GM19025 (cell line): ENCODE measurements around the gene RAB36.

Experiments used
- ATAC-seq: cut with Tn5 transposase; IDR thresholded peaks from one replicate; pipeline ENCODE4 v1.9.1; 2021; ENCODE audit warnings: mild to moderate bottlenecking, low read depth, moderate library complexity; ENCODE audit not compliant: unreplicated experiment

RAB36 gene

DNA sequence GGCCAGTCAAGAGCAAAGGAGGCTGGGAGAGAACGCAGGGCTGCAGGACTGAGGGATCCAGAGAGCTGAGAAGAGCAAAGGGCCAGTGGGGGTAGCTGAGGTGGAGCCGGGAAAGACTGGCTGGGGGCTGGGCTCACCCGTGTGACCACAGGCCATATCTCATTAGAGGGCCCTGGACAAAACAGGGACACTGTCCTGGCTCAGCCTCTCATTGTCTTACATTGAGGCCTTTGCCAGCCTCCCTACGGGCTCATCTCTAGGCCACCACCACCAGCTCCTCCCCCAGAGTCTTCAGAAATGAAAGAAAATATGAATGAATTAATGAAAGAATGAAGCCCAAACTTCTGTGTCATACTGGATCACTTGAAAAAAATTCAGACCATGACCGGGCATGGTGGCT is 9.2 kb downstream of the RAB36 start:
- no peak for ATAC-seq

DNA sequence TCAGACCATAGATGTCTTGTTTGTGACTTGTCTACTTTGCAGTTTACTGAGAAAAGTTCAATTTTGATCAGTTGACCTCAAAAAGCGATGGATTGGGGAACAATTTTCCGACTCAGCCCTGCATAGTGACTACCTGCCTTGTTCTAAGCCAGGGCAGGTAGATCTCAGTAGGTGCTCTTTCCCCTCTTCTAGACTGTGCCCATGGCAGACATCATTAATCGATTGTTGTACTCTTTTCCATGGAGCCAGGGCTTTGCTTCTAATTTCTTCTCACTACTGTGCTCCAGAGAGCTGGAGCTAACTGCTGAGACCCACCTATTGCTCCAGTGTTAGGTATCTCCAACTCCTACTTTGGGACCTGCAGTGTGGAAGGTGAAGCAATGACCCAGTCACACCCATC is 9.9 kb downstream of the RAB36 start:
- no peak for ATAC-seq

DNA sequence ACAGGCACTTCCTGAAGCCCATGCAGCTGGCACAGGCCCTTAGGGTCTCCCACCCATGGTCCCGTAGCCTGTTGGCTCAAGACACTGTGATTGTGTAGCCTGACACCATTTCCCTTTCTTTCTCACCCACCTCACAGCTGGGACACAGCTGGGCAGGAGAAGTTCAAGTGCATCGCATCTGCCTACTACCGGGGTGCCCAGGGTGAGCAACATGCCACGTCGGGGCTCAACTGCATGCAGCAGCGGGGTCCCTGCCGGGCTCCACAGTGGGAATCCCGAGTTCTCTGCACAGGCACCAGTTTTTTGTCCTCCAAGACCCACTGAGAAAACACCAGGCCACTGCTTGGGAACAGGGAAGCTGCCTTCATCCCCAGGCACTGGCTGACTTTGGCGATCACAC is 10.6 kb downstream of the RAB36 start:
- no peak for ATAC-seq

DNA sequence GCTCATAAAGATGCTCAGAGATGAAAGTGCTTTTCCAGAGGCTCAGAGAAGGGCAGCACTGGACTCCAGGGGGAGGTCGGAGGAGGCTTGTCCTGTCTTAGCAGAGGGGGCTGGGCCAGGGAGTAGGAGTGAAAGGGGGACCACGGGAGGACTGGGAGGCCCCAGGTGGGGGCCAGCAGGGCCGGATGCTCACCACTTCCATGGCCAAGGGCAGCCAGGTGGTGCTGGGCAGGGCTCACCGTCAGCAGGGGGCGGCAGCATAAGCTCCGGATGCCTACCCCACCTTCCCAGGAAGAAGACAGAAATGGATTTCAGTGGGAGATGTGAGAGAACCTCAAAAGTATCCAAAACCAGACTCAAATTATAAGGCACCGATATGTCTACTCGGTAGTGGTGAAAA is 11.0 kb downstream of the RAB36 start:
- ATAC-seq: no peak

GRCh38 chr22:23157560-23158515 is 12.6 kb downstream of the RAB36 start:
- ATAC-seq: no peak

GRCh38 chr22:23158516-23159290 is 13.4 kb downstream of the RAB36 start:
- no peak for ATAC-seq

- no peak for ATAC-seq
Measured at GRCh38 chr22:23159291-23159630, 14.0 kb downstream of the RAB36 start.

- no peak for ATAC-seq
Measured at GRCh38 chr22:23161029-23161428, 15.8 kb downstream of the RAB36 start.

DNA sequence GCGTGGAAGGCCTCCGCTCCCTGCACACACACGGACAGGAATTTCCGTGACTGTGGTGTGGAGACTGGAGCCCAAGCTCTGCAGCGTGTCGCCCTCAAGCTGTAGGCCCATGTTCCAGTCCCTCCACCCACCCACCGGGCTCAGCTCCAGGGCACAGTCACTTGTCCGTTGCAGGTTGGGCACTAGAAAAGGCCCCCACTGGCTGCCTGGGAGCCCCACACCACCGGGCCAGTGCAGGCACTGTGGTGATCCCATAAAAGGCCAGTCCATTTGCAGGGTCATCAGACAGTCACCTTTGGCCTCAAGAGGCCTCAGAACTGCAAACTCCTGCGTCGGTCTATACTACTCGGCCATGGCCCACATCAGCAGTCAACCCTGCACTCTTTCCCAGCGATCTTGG is 16.3 kb downstream of the RAB36 start:
- no peak for ATAC-seq

DNA sequence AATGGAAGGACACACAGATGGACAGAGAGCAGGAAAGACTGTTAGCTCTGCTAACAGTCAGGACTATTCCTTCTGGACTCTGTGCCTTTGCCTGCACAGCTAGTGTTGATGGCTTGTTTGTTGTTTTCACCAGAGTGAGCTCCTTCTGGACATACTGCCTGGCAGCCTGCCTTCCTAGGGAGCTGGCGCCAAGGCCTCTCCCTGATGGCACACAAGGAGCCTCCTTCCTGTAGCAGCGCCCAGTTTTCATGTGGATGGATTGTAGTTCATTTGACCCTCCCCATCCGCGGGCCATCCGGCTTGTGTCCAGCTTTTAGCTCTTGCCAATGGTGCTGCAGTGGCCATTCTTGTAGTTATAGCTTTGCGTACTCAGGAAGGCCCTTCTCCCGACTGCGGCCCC is 18.4 kb downstream of the RAB36 start:
- ATAC-seq: no peak

DNA sequence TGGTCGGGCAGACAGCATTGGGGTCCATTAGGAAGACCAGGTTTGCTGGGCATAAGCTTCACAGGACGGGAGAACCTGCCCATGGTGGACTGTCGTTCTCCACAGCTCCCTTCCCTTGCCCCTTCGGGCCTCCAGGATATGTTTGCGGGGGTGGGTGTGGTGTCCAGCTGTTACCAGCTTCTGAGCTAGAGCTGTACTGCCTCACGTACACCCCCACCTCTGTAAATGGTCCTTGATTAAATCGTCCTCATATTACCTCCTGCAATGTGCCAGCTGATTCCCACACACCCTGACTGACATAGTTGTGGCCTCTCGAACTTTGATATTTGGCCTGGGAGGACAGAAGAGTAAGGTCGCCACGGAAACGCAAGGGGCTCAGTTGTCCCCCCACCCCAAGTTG is 18.8 kb downstream of the RAB36 start:
- ATAC-seq: no peak

- ATAC-seq: no peak
Measured at GRCh38 chr22:23166042-23166831, 21.0 kb downstream of the RAB36 start.

- ATAC-seq: no peak
Measured at GRCh38 chr22:23166841-23167616, 21.8 kb downstream of the RAB36 start.

DNA sequence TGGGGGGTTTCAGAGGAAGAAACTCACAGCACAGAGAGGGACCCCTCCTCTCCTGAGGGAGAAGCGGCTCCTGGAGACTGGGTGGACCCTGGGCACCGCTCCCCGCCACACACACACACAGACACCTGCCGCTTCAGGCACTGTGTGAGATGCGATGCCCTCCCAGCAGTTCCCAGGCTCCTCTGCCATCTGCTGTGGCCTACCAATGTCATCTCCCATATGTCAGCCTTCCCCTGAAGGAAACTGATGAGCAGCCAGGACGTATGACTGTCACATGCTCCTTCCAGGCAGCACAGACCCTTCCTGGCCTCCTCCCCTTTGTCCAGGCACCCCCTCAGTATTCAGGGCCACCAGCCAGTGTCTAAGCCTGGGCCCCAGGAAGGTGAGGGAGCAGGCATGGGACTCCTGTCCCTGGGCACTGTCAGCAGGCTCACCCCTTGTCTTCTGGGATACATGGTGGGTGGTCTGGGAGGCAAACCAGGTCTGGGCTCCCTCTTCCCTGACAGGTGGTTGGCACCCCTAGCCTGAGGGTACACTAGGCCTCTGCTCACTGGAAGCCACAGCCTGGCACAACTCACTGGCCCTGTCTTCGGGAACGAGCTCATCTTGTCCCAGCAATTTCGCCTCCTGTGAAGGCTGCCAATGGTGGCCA is 23.2 kb downstream of the RAB36 start:
- ATAC-seq: no peak

DNA sequence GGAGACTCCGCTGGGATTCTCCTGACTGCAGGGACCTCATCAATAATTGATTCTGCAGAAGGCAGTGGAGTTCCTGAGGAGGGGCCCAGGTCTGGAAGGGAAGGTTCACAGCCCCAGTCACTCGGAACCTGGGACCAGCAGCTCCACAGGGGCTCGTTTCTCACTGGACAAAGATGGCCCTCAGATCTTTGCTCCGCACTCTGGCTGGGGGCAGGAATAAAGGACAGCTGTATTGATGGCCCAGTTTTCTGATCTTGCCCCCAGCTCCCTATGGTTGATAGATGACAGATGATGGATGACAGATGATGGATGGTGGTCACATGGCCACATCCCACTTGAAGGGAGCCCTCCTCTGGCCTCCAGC is 23.7 kb downstream of the RAB36 start:
- ATAC-seq: no peak

- ATAC-seq: no peak
Measured at GRCh38 chr22:23175817-23176644, 30.8 kb downstream of the RAB36 start.

DNA sequence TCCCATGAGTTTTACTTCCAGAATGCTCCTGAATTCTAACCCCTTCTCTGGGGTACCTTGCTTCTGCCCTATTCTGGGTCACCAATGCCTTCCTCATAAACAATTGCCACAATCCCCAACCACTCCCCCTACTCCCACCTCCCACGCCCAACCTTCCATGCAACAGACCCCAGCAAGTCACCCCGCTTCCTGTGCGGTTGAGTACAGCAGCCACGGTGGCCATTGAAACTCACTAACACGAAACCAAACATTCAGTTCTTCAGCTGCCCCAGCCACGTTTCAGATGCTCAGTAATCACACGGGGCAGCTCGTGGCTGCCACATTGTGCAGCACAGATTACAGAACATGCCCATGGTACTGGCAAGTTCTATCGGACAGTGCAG is 31.4 kb downstream of the RAB36 start:
- no peak for ATAC-seq

DNA sequence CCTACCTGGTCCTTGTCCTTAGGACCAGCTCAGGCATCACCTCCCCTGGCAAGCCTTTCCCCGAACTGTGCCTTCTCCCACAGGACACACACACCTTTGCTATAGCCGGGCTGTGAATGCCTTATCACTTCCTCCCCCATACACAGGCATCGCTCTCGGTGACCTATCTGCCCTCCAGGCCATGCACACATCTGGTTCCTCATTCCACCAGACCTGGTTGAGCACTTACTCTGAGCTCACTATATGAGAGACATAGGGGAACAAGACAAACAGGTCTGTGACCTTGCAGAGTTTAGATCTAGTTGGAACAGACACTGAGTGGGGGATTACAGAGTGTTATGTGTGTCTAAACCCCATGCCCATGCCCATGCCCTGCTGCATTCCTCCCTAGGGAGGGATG is 31.9 kb downstream of the RAB36 start:
- ATAC-seq: no peak
